Right lobe of liver (tissue), 4 donors: ENCODE measurements around the gene CPNE4.

Source experiments
- POLR2A ChIP-seq: fragments of 450-650 bp; IDR thresholded peaks from one replicate; pipeline ENCODE4 v1.6.1; 2017; ENCODE audit warnings: antibody characterized with exemption, mild to moderate bottlenecking
- TF ChIP-seq, protein P1 (sequence below), 4 donors: fragments of 200-600 bp in 3 of 4; fragments of 450-650 bp in 1 of 4; IDR thresholded peaks; one replicate each; pipeline versions ENCODE4 v1.5.1 to v1.8.0; 2016 to 2022; ENCODE audit warnings: antibody characterized with exemption in 4 of 4, mild to moderate bottlenecking in 2 of 4
- donor health status: DM: no; HTN: no; CAD: no.
- donor health status: DM: no; HTN: no; CAD: no.
- donor health status: DM: no; HTN: yes; CAD: no.

DNA sequence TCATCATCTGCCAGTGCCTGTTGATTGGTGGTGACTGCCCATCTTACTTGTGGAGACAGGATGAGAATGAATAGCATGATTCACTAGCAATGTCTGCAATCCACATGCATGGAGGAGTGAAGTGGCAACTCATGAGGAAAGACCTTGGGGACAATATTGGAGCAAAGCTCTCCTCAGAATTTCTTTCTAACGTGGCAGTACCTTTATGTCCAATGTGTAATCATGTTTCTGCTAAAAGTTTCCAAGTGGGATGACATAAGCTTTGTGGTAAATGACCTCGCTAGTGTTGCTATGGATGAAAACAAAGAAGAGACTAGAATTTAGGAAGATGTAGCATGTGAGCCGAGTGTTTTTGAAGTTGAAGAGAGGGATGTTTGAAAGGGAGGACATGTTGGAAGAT, 117.8 kb downstream of the CPNE4 start:
- TF ChIP-seq, protein P1, sequence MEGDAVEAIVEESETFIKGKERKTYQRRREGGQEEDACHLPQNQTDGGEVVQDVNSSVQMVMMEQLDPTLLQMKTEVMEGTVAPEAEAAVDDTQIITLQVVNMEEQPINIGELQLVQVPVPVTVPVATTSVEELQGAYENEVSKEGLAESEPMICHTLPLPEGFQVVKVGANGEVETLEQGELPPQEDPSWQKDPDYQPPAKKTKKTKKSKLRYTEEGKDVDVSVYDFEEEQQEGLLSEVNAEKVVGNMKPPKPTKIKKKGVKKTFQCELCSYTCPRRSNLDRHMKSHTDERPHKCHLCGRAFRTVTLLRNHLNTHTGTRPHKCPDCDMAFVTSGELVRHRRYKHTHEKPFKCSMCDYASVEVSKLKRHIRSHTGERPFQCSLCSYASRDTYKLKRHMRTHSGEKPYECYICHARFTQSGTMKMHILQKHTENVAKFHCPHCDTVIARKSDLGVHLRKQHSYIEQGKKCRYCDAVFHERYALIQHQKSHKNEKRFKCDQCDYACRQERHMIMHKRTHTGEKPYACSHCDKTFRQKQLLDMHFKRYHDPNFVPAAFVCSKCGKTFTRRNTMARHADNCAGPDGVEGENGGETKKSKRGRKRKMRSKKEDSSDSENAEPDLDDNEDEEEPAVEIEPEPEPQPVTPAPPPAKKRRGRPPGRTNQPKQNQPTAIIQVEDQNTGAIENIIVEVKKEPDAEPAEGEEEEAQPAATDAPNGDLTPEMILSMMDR (IDR thresholded peaks at IDR 0.05), result no peak
- TF ChIP-seq POLR2A, result no peak
